ENCODE measurements around the gene NR0B2. TPM values are rescaled to one million over a fixed set of nuclear protein-coding genes. Genes with fewer than 3 reads are reported as not detected.
"Not testable (repeated sequence)": the region's sequence is repeated elsewhere in the genome, so short reads cannot be mapped to it uniquely, and the experiment has no call there.

The NR0B2 gene
- total RNA-seq, 1 donor from 2014 or later: not detected

DNA sequence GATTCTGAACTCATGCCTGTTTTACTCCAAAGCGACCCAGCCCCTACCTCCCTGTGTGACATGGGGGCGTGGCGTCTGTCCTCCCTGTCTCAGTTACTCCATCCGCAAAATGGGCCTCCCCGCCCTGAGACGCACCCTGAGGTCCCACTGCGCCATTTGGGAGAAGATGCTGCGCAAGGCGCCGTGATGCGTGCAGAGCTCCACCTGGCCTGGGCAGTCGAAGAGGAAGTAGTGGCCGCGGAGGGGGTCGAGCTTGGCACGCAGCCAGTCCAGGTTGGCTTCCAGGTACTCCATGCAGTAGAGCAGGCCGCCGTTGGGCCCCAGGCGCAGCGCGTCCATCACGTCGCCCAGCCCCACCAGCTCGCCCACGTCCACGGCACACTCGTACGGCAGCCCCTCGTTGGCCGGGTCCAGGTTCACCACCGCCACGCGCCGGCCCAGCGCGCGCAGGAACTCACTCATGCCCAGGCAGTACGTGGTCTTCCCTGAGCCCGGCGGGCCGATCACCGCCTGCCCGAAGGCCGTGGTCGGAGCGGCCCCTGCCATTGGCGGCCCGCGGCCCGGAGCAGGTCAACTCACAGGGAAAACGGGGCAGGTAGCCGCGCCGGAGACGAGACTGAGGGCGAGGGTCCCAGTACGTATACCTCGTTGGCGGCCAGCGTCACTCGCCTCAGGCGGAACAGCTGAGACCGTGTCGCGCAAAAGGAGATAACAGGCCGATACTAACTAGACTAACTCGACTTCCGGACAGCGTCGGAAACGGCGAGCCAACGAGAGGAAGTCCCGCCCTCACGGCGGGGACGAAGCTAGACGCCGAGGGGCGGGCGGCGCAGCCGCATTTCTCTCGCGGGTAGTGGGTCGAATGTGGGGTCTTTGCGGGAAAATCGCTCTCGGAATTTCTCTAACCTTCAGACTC is 24.0 kb downstream of the NR0B2 start, which contains the start of gene GPN2:
GPN2 (minus strand) TSS at position 733 of the 916 bp plus-strand sequence; CDS start at position 546, 187 bp downstream.
- DNase-seq (ENCODE audit: low spot score): peak; percentile 84

DNA sequence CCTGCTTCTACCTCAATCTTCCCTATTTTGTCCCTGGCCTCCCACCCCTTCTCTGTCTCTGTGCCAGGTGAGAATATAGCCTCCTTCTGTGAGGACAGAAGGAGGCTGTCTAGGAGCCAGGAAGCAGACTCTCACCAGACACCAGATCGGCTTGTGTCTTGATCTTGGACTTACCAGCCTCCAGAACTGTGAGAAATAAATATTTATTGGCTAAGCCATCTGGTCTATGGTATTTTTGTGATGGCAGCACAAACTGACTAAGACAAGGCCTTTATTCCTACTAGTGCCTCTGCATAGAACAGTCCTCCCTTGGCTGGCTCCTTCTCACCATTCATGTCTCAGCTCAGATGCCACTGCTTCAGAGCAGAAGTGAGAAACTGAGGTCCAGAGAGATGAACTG is 25.5 kb downstream of the NR0B2 start:
- DNase-seq (ENCODE audit: low spot score): no peak

DNA sequence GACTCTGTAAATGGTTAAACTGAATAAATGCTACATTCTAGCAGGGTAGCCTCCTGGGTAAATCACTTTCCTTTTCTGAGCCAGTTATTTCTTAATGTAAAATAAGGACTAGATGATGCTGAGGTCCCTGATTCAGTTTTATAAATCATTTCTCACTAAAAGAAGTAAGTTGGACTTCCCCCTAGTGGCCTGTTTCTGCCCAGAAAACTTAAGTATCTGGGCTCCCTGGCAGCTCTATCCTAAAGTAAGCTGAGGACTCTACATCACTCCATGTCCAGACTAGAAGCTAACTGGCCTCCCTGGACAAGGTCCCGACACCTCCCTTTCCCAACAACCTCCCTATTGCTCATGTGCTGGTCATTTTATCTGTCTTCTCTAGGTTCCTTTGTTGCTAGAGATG is 26.6 kb downstream of the NR0B2 start:
- peak; percentile 36 for DNase-seq (ENCODE audit: low spot score)

GRCh38 chr1:26882696-26883463 is 30.9 kb downstream of the NR0B2 start:
- DNase-seq (ENCODE audit: low spot score): no peak

GRCh38 chr1:26881611-26882010 is 32.2 kb downstream of the NR0B2 start:
- DNase-seq (ENCODE audit: low spot score): not testable (repeated sequence)

DNA sequence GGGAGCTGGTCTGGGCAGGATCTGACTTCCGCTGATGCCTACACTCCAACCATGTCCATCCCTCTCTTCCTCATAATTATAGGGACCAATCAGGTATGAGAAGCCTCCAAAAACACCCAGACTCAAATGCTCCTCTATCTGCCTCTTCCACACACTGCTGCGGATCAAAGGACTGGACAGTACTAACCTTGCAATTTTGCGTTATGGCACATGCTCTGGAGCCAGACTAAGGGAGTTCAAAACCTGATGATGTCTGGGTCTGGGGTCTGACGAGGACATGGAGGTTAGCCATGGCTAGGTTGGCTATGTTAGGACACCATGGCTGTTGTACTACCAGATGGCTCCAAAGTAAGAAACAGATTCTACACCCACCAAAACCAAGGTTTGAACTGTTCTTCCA is 34.0 kb downstream of the NR0B2 start:
- no peak for DNase-seq (ENCODE audit: low spot score)

GRCh38 chr1:26877326-26877725 is 36.4 kb downstream of the NR0B2 start:
- DNase-seq (ENCODE audit: low spot score): no peak

DNA sequence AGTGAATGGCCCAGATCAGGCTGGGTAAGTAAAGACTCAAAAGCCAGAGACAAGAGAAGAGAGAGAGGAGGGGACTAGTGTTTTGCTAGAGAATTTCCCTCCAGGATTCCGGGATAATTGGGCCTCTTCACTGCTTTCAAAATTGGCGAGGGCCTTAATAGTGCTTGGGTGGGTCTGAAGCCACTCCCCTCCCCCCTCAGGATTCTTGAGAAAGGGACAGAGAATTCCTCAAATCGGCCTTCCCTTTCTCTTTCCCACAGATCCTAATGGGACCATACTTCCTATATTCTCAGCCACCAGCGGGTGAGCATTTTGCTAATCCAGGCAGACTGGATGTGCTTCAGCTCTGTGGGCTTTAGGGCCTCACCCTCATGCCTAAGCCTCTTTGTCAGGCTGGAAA is 38.9 kb downstream of the NR0B2 start:
- DNase-seq (ENCODE audit: low spot score): no peak

DNA sequence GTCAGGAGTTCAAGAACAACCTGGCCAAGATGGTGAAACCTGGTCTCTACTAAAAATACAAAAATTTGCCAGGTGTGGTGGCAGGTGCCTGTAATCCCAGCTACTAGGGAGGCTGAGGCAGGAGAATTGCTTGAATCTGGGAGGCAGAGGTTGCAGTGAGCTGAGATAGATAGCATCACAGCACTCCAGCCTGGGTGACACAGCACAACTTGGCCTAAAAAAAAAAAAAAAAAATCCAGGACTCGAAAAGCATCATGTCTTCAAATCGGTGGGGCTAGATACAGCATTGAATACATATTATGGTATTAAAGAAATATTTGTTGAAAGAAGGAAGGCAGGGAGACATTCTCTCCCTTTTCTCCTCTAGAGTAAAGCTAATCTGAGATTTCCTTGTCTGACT is 40.7 kb downstream of the NR0B2 start:
- not testable (repeated sequence) for DNase-seq (ENCODE audit: low spot score)

- peak; percentile 98 for DNase-seq (ENCODE audit: low spot score)
Observed at GRCh38 chr1:26864610-26865480, 48.9 kb downstream of the NR0B2 start.

DNA sequence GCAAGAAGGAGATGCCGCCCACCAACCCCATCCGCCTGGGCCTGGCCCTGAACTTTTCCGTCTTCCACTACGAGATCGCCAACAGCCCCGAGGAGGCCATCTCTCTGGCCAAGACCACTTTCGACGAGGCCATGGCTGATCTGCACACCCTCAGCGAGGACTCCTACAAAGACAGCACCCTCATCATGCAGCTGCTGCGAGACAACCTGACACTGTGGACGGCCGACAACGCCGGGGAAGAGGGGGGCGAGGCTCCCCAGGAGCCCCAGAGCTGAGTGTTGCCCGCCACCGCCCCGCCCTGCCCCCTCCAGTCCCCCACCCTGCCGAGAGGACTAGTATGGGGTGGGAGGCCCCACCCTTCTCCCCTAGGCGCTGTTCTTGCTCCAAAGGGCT is 50.1 kb downstream of the NR0B2 start:
- DNase-seq (ENCODE audit: low spot score): no peak

DNA sequence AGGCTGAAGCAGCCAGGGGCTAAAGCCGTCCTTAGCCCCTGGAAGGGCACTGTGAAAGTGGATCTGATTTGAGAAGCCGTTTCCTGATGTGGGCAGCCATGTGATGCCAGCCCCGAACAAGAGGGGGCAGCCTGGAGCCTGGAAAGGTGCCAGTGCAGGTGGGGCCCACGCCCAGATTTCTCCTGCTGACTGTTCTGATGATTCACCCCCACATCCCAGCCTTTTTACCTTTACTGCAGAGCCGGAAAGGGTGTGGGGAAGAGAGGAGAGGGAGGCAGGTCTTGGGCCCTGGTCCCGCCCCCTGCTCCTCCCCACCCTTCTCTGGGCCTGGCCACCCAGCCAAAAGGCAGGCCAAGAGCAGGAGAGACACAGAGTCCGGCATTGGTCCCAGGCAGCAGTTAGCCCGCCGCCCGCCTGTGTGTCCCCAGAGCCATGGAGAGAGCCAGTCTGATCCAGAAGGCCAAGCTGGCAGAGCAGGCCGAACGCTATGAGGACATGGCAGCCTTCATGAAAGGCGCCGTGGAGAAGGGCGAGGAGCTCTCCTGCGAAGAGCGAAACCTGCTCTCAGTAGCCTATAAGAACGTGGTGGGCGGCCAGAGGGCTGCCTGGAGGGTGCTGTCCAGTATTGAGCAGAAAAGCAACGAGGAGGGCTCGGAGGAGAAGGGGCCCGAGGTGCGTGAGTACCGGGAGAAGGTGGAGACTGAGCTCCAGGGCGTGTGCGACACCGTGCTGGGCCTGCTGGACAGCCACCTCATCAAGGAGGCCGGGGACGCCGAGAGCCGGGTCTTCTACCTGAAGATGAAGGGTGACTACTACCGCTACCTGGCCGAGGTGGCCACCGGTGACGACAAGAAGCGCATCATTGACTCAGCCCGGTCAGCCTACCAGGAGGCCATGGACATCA is 50.7 kb downstream of the NR0B2 start, which contains the start of gene SFN:
SFN (plus strand) TSS at position 369 of the 904 bp plus-strand sequence; CDS start at position 433, 64 bp downstream.
- peak; percentile 74 for DNase-seq (ENCODE audit: low spot score)

- DNase-seq (ENCODE audit: low spot score): no peak
Observed at GRCh38 chr1:26861889-26862378, 51.8 kb downstream of the NR0B2 start.

Other genes with a start within 250 kb of the NR0B2 start
- 28.4 TPM for gene ARID1A, start 218.0 kb downstream of the NR0B2 start, total RNA-seq (ENCODE audit: insufficient read depth, low replicate concordance)
- 11.1 TPM for gene PIGV, start 126.0 kb downstream of the NR0B2 start, total RNA-seq (ENCODE audit: insufficient read depth, low replicate concordance)
- 16.4 TPM for gene ZDHHC18, start 87.3 kb downstream of the NR0B2 start, total RNA-seq (ENCODE audit: insufficient read depth, low replicate concordance)
- gene SFN, start 50.8 kb downstream of the NR0B2 start, total RNA-seq (ENCODE audit: insufficient read depth, low replicate concordance): 21.4 TPM
- gene GPN2, start 23.7 kb downstream of the NR0B2 start, total RNA-seq (ENCODE audit: insufficient read depth, low replicate concordance): 6.3 TPM
- 5.3 TPM for gene GPATCH3, start 13.5 kb downstream of the NR0B2 start, total RNA-seq (ENCODE audit: insufficient read depth, low replicate concordance)
- 18.5 TPM for gene NUDC, start 7.8 kb upstream of the NR0B2 start, total RNA-seq (ENCODE audit: insufficient read depth, low replicate concordance)
- gene KDF1, start 46.5 kb upstream of the NR0B2 start, total RNA-seq (ENCODE audit: insufficient read depth, low replicate concordance): 3.1 TPM
- 12.0 TPM for gene TRNP1, start 79.7 kb upstream of the NR0B2 start, total RNA-seq (ENCODE audit: insufficient read depth, low replicate concordance)
- 38.8 TPM for gene TENT5B, start 98.9 kb upstream of the NR0B2 start, total RNA-seq (ENCODE audit: insufficient read depth, low replicate concordance)
- 1.4 TPM for gene SLC9A1, start 241.2 kb upstream of the NR0B2 start, total RNA-seq (ENCODE audit: insufficient read depth, low replicate concordance)